K562 (cell line): ENCODE data around the gene CAMK1D. TPM values are rescaled to one million over a fixed set of nuclear protein-coding genes. Genes with fewer than 3 reads are reported as not detected.

ENCODE experiments used
- ATAC-seq: fragments of 200-7000 bp; cut with Tn5 transposase; 3 replicates; pipeline ENCODE4 v1.9.1; 2020; ENCODE audit warnings: moderate library complexity
- BruUV-seq: library from RNA; stranded (reverse); fragments of 400-500 nt; replicated peaks from 2 replicates; lab custom pipeline; 2021; lab: Mats Ljungman, UMichigan
- CTCF ChIA-PET: fragments of 300-600 bp; formaldehyde crosslinking; extraction: SDS; loops from one replicate; lab custom pipeline; 2021; ENCODE audit warnings: low intra/inter-chr PET ratio; lab: Yijun Ruan, JAX
- POLR2A ChIA-PET: fragments of 300-600, 350-650 bp; sonication (Branson Sonifier 250); formaldehyde crosslinking; extraction: SDS; loops from one replicate; lab custom pipeline; 2021; ENCODE audit warnings: antibody characterized with exemption, inconsistent platforms; lab: Yijun Ruan, JAX
- DNase-seq, 4 experiments: peaks; one replicate each; pipeline versions ENCODE4 v3.0.0 to v3.0.0-alpha.2; 2011 to 2018; ENCODE audit warnings: low spot score in 3 of 4, mixed read lengths in 3 of 4; ENCODE audit errors: extremely low read depth in 1 of 4
- FAIRE-seq: peaks from 2 replicates; lab custom pipeline; 2011; peaks lifted over from hg19 to GRCh38; lab: Jason Lieb, UNC
- H2AFZ ChIP-seq: 2 replicates; pipeline ENCODE4 v1.6.0; 2011; ENCODE audit warnings: low read depth, low read length, control low read depth, inconsistent platforms
- H3K27ac ChIP-seq: fragments of 200-600 bp; 3 replicates; pipeline ENCODE4 v1.8.0; 2011; ENCODE audit warnings: low read depth, mild to moderate bottlenecking, control low read depth, inconsistent platforms, low read length, moderate library complexity, mixed read lengths; ENCODE audit errors: extremely low read depth
- H3K27me3 ChIP-seq, 2 experiments: fragments of 300-600 bp in 1 of 2; 2 replicates in 1 of 2; 3 replicates in 1 of 2; pipeline versions ENCODE4 v1.6.0 to v1.8.0; 2011; ENCODE audit warnings: inconsistent platforms in 2 of 2, low read length in 2 of 2, mild to moderate bottlenecking in 1 of 2, mixed read lengths in 1 of 2, moderate library complexity in 1 of 2; ENCODE audit not compliant: control insufficient read depth in 2 of 2, insufficient read depth in 2 of 2
- H3K36me3 ChIP-seq: fragments of 300-600 bp; 3 replicates; pipeline ENCODE4 v1.8.0; 2011; ENCODE audit warnings: mild to moderate bottlenecking, low read length, inconsistent platforms; ENCODE audit not compliant: control insufficient read depth, insufficient read depth
- H3K4me1 ChIP-seq, 2 experiments: fragments of 200-600 bp in 1 of 2; replicated peaks in 1 of 2; 2 replicates in 1 of 2; 3 replicates in 1 of 2; pipeline versions ENCODE4 v1.5.1 to v1.8.0; 2011; ENCODE audit warnings: inconsistent platforms in 2 of 2, low read length in 2 of 2, mild to moderate bottlenecking in 1 of 2, mixed read lengths in 1 of 2, moderate library complexity in 1 of 2; ENCODE audit not compliant: control insufficient read depth in 2 of 2, insufficient read depth in 2 of 2
- H3K4me2 ChIP-seq: 2 replicates; pipeline ENCODE4 v1.6.1; 2011; ENCODE audit warnings: low read length, control low read depth, inconsistent platforms, mixed read lengths; ENCODE audit not compliant: insufficient read depth
- H3K4me3 ChIP-seq: fragments of 200-600 bp; sonication (generic), shearing (Covaris generic); 2 replicates; pipeline ENCODE4 v1.5.1; 2016; ENCODE audit warnings: control low read depth, inconsistent platforms
- H3K79me2 ChIP-seq: fragments of 200-600 bp; 3 replicates; pipeline ENCODE4 v1.8.0; 2011; ENCODE audit warnings: low read length, inconsistent platforms; ENCODE audit not compliant: control insufficient read depth, insufficient read depth
- H3K9ac ChIP-seq, 2 experiments: 2 replicates each; pipeline versions ENCODE4 v1.6.0 to v1.6.1; 2011; ENCODE audit warnings: low read depth in 2 of 2, low read length in 2 of 2, control low read depth in 1 of 2, inconsistent platforms in 1 of 2, mild to moderate bottlenecking in 1 of 2, mixed read lengths in 1 of 2; ENCODE audit not compliant: insufficient read depth in 1 of 2
- H3K9me1 ChIP-seq: one replicate; pipeline ENCODE4 v1.6.0; 2011; ENCODE audit warnings: inconsistent platforms, mild to moderate bottlenecking, low read length, moderate library complexity; ENCODE audit not compliant: control insufficient read depth, insufficient read depth
- H3K9me3 ChIP-seq: replicated peaks from 2 replicates; pipeline ENCODE4 v1.5.1; 2011; ENCODE audit warnings: low read depth, low read length, inconsistent platforms; ENCODE audit not compliant: control insufficient read depth, insufficient read depth
- H4K20me1 ChIP-seq: replicated peaks from 2 replicates; pipeline ENCODE4 v1.6.1; 2011; ENCODE audit warnings: low read length, inconsistent platforms, mixed read lengths; ENCODE audit not compliant: control insufficient read depth, insufficient read depth
- CBFA2T3 ChIP-seq: fragments of 450-650 bp; IDR thresholded peaks from 2 replicates; pipeline ENCODE4 v1.6.1; 2017
- CHD4 ChIP-seq: fragments of 200-600 bp; sonication (generic); IDR thresholded peaks from 3 replicates; pipeline ENCODE4 v1.6.1; 2012; ENCODE audit warnings: low read depth, mild to moderate bottlenecking, mixed read lengths, low read length, inconsistent platforms; ENCODE audit not compliant: insufficient read depth, insufficient replicate concordance, poor library complexity, severe bottlenecking
- E2F1 ChIP-seq: sonication (generic); formaldehyde crosslinking; IDR thresholded peaks from 2 replicates; pipeline ENCODE4 v1.8.1; 2023; ENCODE audit warnings: mild to moderate bottlenecking, missing genetic modification reagents, moderate library complexity
- GTF2A2 ChIP-seq: IDR thresholded peaks from 2 replicates; pipeline ENCODE4 v1.6.1; 2016; ENCODE audit warnings: mild to moderate bottlenecking, missing genetic modification characterization, missing compliant biosample characterization
- KHSRP ChIP-seq: fragments of 450-650 bp; IDR thresholded peaks from 2 replicates; pipeline ENCODE4 v1.6.1; 2017
- LCOR ChIP-seq: sonication (generic); formaldehyde crosslinking; IDR thresholded peaks from 2 replicates; pipeline ENCODE4 v1.8.0; 2022; ENCODE audit warnings: mild to moderate bottlenecking, missing genetic modification reagents
- MCM2 ChIP-seq: fragments of 450-650 bp; IDR thresholded peaks from 2 replicates; pipeline ENCODE4 v1.6.1; 2017; ENCODE audit warnings: low read depth, mild to moderate bottlenecking
- UBTF ChIP-seq, 2 experiments: IDR thresholded peaks; 2 replicates each; pipeline ENCODE4 v1.6.1; 2012; ENCODE audit warnings: improper control_type of control experiment in 2 of 2, low read depth in 2 of 2, low read length in 2 of 2, borderline replicate concordance in 1 of 2
- ZBTB40 ChIP-seq, 2 experiments: fragments of 450-650 bp in 1 of 2; sonication (generic) in 1 of 2; formaldehyde crosslinking in 1 of 2; IDR thresholded peaks; 2 replicates each; pipeline versions ENCODE4 v1.7.1 to v1.9.0; 2016 to 2022; ENCODE audit warnings: inconsistent platforms in 1 of 2, mild to moderate bottlenecking in 1 of 2, missing genetic modification reagents in 1 of 2
- ZBTB8A ChIP-seq: fragments of 450-650 bp; IDR thresholded peaks from 2 replicates; pipeline ENCODE4 v1.6.1; 2018; ENCODE audit warnings: mild to moderate bottlenecking, moderate library complexity; ENCODE audit not compliant: partially characterized antibody
- ZNF785 ChIP-seq: fragments of 250-450 bp; sonication (Bioruptor Pico); IDR thresholded peaks from 2 replicates; pipeline ENCODE4 v1.4.0; 2020; ENCODE audit warnings: mild to moderate bottlenecking
- in situ Hi-C: fragments of 300-500 bp; cut with MboI; formaldehyde crosslinking; loops from 4 replicates; pipeline ENCODE4 v1.15.0; 2018; ENCODE audit warnings: inconsistent platforms, mixed read lengths
- intact Hi-C: fragments of 100-400 bp; cut with micrococcal nuclease; formaldehyde crosslinking; loops from 2 replicates; pipeline ENCODE4 v1.14.2; 2022
- polyA plus RNA-seq, 8 experiments: library from polyadenylated mRNA; depleted of rRNA in 4 of 8; stranded (reverse) in 5 of 8; unstranded in 3 of 8; fragments of >200 nt; fragmentation: Nextera tagmentation in 2 of 8; fragmentation: Illumina TruSeq in 1 of 8; extraction: Ambion mirVana in 2 of 8; extraction: Trizol in 1 of 8; gene quantifications; 2 replicates each; pipeline versions ENCODE4 v1.2.1 to v1.2.3, GENCODE V29; 2011 to 2014; ENCODE audit warnings: inconsistent platforms in 1 of 8, missing spikeins in 1 of 8
- total RNA-seq, 7 experiments: library from RNA; depleted of rRNA in 6 of 7; stranded (reverse); fragments of >200 nt in 6 of 7; fragmentation: Illumina TruSeq in 2 of 7; extraction: Trizol in 2 of 7; gene quantifications; 2 replicates each; pipeline versions ENCODE4 v1.2.1 to v1.2.3, GENCODE V29; 2011 to 2021; ENCODE audit warnings: low replicate concordance in 1 of 7

The CAMK1D gene
- total and polyA plus RNA-seq, 9 of the 15 experiments (the other 6 are each of a cell fraction or from before 2014, with no cell fraction given), result 0.12 to 0.24 (median 0.20) TPM; not detected in 5

- intact Hi-C loops, result no loop called here
- Histone ChIP-seq H3K79me2 (no peaks in the 10 kb centered on the region), H3K9me1 (no peaks in the 10 kb centered on the region), H3K27me3 (peaks cover 0 to 6% of the 10 kb centered on the region in 2 experiments; a peak in 1 of 5 replicates), H3K4me3 (no peak overlapping the region), H3K27ac (no peak overlapping the region), H4K20me1 (no peaks in the 10 kb centered on the region), H3K9ac (no peak overlapping the region), H3K36me3 (no peaks in the 10 kb centered on the region), H3K9me3 (no peaks in the 10 kb centered on the region), H3K4me2 (no peak overlapping the region), H2AFZ (no peak overlapping the region), H3K4me1 (no peaks in the 10 kb centered on the region)
- FAIRE-seq (no peak), ATAC-seq (no peak), DNase-seq (no peak)
- in situ Hi-C loops, result no loop called here
- ChIA-PET POLR2A (no interaction called here), CTCF (no interaction called here)
- BruUV-seq, result no TSS peak
- TF ChIP-seq ZBTB8A (no peak), KHSRP (no peak), MCM2 (no peak), ZNF785 (no peak), CHD4 (no peak), GTF2A2 (tag) (no peak), LCOR (CRISPR knock-in tag) (no peak), CBFA2T3 (no peak), E2F1 (CRISPR knock-in tag) (no peak), UBTF (IDR thresholded peaks at IDR 0.05; ENCODE audit: borderline replicate concordance in 1 of 2, low read depth in 2 of 2, low read length in 2 of 2) (no peak), ZBTB40 (IDR thresholded peaks at IDR 0.05) (no peak), ZBTB40 (CRISPR knock-in tag; IDR thresholded peaks at IDR 0.05) (no peak)
Measured at GRCh38 chr10:12880423-12880822, 531.1 kb downstream of the CAMK1D start.
